ENCODE results near the gene PPP1R12C.

The PPP1R12C gene

GRCh38 chr19:55146705-55147273 is 29.4 kb upstream of the PPP1R12C start:
- no peak for DNase-seq (ENCODE audit: low read depth)

- no peak for DNase-seq (ENCODE audit: low read depth)
Observed at GRCh38 chr19:55146078-55146704, 28.8 kb upstream of the PPP1R12C start.

GRCh38 chr19:55145232-55145631 is 27.8 kb upstream of the PPP1R12C start:
- no peak for DNase-seq (ENCODE audit: low read depth)

GRCh38 chr19:55141696-55142095 is 24.3 kb upstream of the PPP1R12C start:
- DNase-seq (ENCODE audit: low read depth), result no peak

- DNase-seq (ENCODE audit: low read depth), result no peak
Observed at GRCh38 chr19:55137915-55138314, 20.5 kb upstream of the PPP1R12C start.

GRCh38 chr19:55136399-55137102 is 19.1 kb upstream of the PPP1R12C start:
- DNase-seq (ENCODE audit: low read depth), result no peak

- DNase-seq (ENCODE audit: low read depth), result no peak
Observed at GRCh38 chr19:55134736-55135135, 17.3 kb upstream of the PPP1R12C start.

GRCh38 chr19:55133639-55134444 is 16.4 kb upstream of the PPP1R12C start:
- no peak for DNase-seq (ENCODE audit: low read depth)

GRCh38 chr19:55132453-55133129 is 15.2 kb upstream of the PPP1R12C start:
- no peak for DNase-seq (ENCODE audit: low read depth)

- no peak for DNase-seq (ENCODE audit: low read depth)
Observed at GRCh38 chr19:55131421-55131820, 14.0 kb upstream of the PPP1R12C start.

GRCh38 chr19:55119053-55119452 is 1.6 kb upstream of the PPP1R12C start:
- DNase-seq (ENCODE audit: low read depth), result no peak

- no peak for DNase-seq (ENCODE audit: low read depth)
Observed at GRCh38 chr19:55118401-55118991, 1.1 kb upstream of the PPP1R12C start.

- DNase-seq (ENCODE audit: low read depth), result peak; percentile 94
Observed at GRCh38 chr19:55117663-55118391, 390 bp upstream of the PPP1R12C start.

- peak; percentile 21 for DNase-seq (ENCODE audit: low read depth)
Observed at GRCh38 chr19:55116232-55116858, 1.1 kb downstream of the PPP1R12C start.

- no peak for DNase-seq (ENCODE audit: low read depth)
Observed at GRCh38 chr19:55115446-55116065, 1.9 kb downstream of the PPP1R12C start.

GRCh38 chr19:55114566-55115145 is 2.8 kb downstream of the PPP1R12C start:
- DNase-seq (ENCODE audit: low read depth), result no peak

GRCh38 chr19:55113570-55114039 is 3.8 kb downstream of the PPP1R12C start:
- no peak for DNase-seq (ENCODE audit: low read depth)

- DNase-seq (ENCODE audit: low read depth), result no peak
Observed at GRCh38 chr19:55112777-55113569, 4.5 kb downstream of the PPP1R12C start.
